Fibroblast of lung (primary cell): Measurements from ENCODE around the gene XKR7. TPM values are rescaled to one million over a fixed set of nuclear protein-coding genes. Genes with fewer than 3 reads are reported as not detected.

Source experiments
- DNase-seq, 2 donors: peaks; one replicate each; pipeline versions ENCODE4 v3.0.0 to v3.0.0-alpha.2; 2010; ENCODE audit warnings: low read depth in 2 of 2
- H2AFZ ChIP-seq: 2 replicates; pipeline ENCODE4 v1.5.1; 2012; ENCODE audit warnings: low read length, control low read depth, inconsistent platforms
- H3K27ac ChIP-seq: 2 replicates; pipeline ENCODE4 v1.5.1; 2011; ENCODE audit warnings: low read length, control low read depth; ENCODE audit not compliant: insufficient read depth
- H3K27me3 ChIP-seq: 2 replicates; pipeline ENCODE4 v1.5.1; 2011; ENCODE audit warnings: mild to moderate bottlenecking, low read length; ENCODE audit not compliant: control insufficient read depth, insufficient read depth
- H3K36me3 ChIP-seq: 2 replicates; pipeline ENCODE4 v1.5.1; 2011; ENCODE audit warnings: low read length; ENCODE audit not compliant: control insufficient read depth, insufficient read depth
- H3K4me1 ChIP-seq: 2 replicates; pipeline ENCODE4 v1.5.1; 2011; ENCODE audit warnings: low read length; ENCODE audit not compliant: control insufficient read depth, insufficient read depth; ENCODE audit errors: extremely low read depth
- H3K4me2 ChIP-seq: 2 replicates; pipeline ENCODE4 v1.5.1; 2011; ENCODE audit warnings: low read length, control low read depth; ENCODE audit not compliant: insufficient read depth; ENCODE audit errors: extremely low read depth
- H3K4me3 ChIP-seq, 4 experiments: fragments of 200-600 bp in 1 of 4; sonication (generic) in 1 of 4; replicated peaks in 1 of 4; 2 replicates each; pipeline ENCODE4 v1.5.1; 2011 to 2016; ENCODE audit warnings: low read length in 4 of 4, low read depth in 3 of 4, mild to moderate bottlenecking in 3 of 4, control low read depth in 2 of 4, inconsistent platforms in 1 of 4, mixed read lengths in 1 of 4; ENCODE audit not compliant: insufficient read depth in 1 of 4; ENCODE audit errors: control extremely low read depth in 1 of 4
- H3K79me2 ChIP-seq: 2 replicates; pipeline ENCODE4 v1.5.1; 2012; ENCODE audit warnings: mild to moderate bottlenecking, low read length, inconsistent platforms; ENCODE audit not compliant: control insufficient read depth, insufficient read depth
- H3K9ac ChIP-seq: 2 replicates; pipeline ENCODE4 v1.5.1; 2011; ENCODE audit warnings: mild to moderate bottlenecking, low read length, control low read depth; ENCODE audit not compliant: insufficient read depth
- H3K9me3 ChIP-seq: 2 replicates; pipeline ENCODE4 v1.5.1; 2012; ENCODE audit warnings: low read depth, low read length; ENCODE audit not compliant: control insufficient read depth, insufficient read depth
- H4K20me1 ChIP-seq: 2 replicates; pipeline ENCODE4 v1.5.1; 2011; ENCODE audit warnings: low read length; ENCODE audit not compliant: control insufficient read depth, insufficient read depth; ENCODE audit errors: extremely low read depth
- EZH2 ChIP-seq: IDR thresholded peaks from 2 replicates; pipeline ENCODE4 v1.5.1; 2012; ENCODE audit warnings: low read length, control low read depth, mild to moderate bottlenecking; ENCODE audit errors: missing control alignments
- polyA plus RNA-seq, 2 donors: library from polyadenylated mRNA; depleted of rRNA in 1 of 2; stranded (reverse) in 1 of 2; unstranded in 1 of 2; fragments of >200 nt; gene quantifications; 2 replicates each; pipeline ENCODE4 v1.2.1, GENCODE V29; 2011 to 2012; ENCODE audit warnings: missing spikeins in 1 of 2
- total RNA-seq: library from RNA; depleted of rRNA; stranded (reverse); fragments of >200 nt; gene quantifications from 2 replicates; pipeline ENCODE4 v1.2.1, GENCODE V29; 2014
- TF ChIP-seq, protein P1 (sequence below), 2 donors: IDR thresholded peaks in 1 of 2; conservative IDR thresholded peaks in 1 of 2; 1 replicate in 1 of 2; 2 replicates in 1 of 2; pipeline ENCODE4 v1.5.1; 2011 to 2012; ENCODE audit warnings: low read length in 2 of 2, control low read depth in 1 of 2, inconsistent platforms in 1 of 2, low read depth in 1 of 2, mild to moderate bottlenecking in 1 of 2

Gene XKR7
- total and polyA plus RNA-seq, 2 donors (not counting 1 experiment from before 2014, with no cell fraction given) = not detected

DNA sequence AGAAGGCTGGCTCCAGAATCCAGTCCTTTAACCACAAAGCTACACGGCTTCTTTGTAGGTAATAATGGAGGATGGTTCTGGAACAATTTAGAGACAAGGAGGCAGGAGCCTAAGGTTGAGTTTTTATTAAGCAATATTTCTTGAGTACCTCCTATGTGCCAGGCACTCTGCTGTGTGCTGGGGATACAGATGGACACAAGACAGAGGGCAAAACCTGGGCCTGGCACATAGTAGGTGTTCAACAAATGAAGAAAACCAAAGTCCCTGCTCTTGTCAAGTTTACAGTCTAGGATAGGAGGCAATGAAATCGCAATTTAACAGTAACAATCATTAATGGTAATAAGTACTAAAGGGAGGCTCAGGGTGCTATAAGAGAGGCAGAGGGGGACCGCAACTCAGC lies 59.7 kb downstream of the XKR7 start:
- no peak for DNase-seq
- H3K27me3 ChIP-seq = peaks cover 12% of the 10 kb centered on the region

DNA sequence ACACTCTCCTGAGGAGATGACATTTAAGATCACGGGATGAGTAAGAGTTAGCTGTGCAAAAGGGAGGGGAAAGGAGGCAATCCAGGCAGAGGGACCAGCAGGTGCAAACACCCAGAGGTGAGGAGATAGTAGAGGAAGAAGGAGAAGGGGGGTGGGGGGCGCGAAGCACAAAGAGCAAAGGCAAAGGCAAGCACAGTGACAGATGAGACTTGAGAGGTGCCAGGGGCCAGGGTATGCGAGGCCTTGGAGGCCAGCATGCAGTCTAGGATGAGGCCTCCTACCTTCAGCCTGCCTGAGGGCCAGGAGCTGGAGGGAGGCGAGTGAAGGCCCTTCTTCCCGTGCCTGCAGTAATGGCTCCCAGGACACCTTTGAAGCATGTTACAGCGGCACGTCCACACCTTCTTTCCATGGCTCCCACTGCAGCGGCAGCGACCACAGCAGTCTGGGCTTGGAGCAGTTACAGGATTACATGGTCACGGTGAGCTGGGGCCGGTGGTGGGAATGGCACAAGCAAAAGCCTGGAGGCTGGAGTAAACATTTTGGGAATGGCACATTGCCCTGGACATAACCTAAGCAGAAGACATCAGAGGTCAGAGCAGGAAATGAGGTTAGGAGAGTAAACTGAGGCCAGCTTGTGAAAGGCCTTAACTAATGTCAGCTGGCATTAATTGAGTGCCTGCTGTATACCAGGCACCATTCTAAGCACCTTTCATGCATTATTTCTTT lies 60.9 kb downstream of the XKR7 start:
- H2AFZ ChIP-seq = no peak overlapping the region
- H3K9ac ChIP-seq = no peak overlapping the region
- no peaks in the 10 kb centered on the region for H4K20me1 ChIP-seq
- no peaks in the 10 kb centered on the region for H3K36me3 ChIP-seq
- H3K27ac ChIP-seq = no peak overlapping the region
- peak in 1 of 2 donors; percentile 13 for DNase-seq
- no peaks in the 10 kb centered on the region for H3K79me2 ChIP-seq
- H3K27me3 ChIP-seq = peaks cover 19% of the 10 kb centered on the region
- no peaks in the 10 kb centered on the region for H3K4me1 ChIP-seq
- TF ChIP-seq EZH2 = no peak
- TF ChIP-seq, protein P1, sequence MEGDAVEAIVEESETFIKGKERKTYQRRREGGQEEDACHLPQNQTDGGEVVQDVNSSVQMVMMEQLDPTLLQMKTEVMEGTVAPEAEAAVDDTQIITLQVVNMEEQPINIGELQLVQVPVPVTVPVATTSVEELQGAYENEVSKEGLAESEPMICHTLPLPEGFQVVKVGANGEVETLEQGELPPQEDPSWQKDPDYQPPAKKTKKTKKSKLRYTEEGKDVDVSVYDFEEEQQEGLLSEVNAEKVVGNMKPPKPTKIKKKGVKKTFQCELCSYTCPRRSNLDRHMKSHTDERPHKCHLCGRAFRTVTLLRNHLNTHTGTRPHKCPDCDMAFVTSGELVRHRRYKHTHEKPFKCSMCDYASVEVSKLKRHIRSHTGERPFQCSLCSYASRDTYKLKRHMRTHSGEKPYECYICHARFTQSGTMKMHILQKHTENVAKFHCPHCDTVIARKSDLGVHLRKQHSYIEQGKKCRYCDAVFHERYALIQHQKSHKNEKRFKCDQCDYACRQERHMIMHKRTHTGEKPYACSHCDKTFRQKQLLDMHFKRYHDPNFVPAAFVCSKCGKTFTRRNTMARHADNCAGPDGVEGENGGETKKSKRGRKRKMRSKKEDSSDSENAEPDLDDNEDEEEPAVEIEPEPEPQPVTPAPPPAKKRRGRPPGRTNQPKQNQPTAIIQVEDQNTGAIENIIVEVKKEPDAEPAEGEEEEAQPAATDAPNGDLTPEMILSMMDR (conservative IDR thresholded peaks at IDR 0.05 in 1 of 2, IDR thresholded peaks at IDR 0.05 in 1 of 2; ENCODE audit: low read depth in 1 of 2, low read length in 2 of 2) = no peak
- no peak overlapping the region for H3K4me3 ChIP-seq
- H3K4me2 ChIP-seq = no peak overlapping the region
- no peaks in the 10 kb centered on the region for H3K9me3 ChIP-seq

More for the DNA sequence above, 59.7 kb downstream of the XKR7 start:
- no peaks in the 10 kb centered on the region for H3K79me2 ChIP-seq
- no peak overlapping the region for H3K4me2 ChIP-seq
- no peaks in the 10 kb centered on the region for H3K9me3 ChIP-seq
- H3K4me3 ChIP-seq = no peak overlapping the region
- H2AFZ ChIP-seq = no peak overlapping the region
- TF ChIP-seq, protein P1 (conservative IDR thresholded peaks at IDR 0.05 in 1 of 2, IDR thresholded peaks at IDR 0.05 in 1 of 2; ENCODE audit: low read depth in 1 of 2, low read length in 2 of 2) = no peak
- TF ChIP-seq EZH2 = no peak
- H4K20me1 ChIP-seq = no peaks in the 10 kb centered on the region
- no peaks in the 10 kb centered on the region for H3K4me1 ChIP-seq
- no peak overlapping the region for H3K27ac ChIP-seq
- no peak overlapping the region for H3K9ac ChIP-seq
- no peaks in the 10 kb centered on the region for H3K36me3 ChIP-seq

DNA sequence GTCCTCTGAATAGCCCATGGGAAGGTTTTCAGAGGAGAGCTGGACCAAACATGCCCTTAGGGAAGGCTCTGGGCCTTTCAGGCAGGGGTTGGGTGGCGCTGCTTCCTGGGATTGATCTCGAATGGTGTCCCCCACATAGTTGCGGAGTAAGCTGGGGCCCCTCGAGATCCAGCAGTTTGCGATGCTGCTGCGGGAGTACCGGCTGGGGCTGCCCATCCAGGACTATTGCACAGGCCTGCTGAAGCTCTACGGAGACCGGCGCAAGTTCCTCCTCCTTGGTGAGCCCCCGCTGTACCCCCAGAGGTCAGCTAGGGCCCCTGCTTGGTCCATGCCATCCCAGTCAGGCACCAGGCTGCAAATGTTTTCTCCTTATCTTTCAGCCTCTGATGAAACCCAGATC lies 61.6 kb downstream of the XKR7 start:
- TF ChIP-seq, protein P1 (conservative IDR thresholded peaks at IDR 0.05 in 1 of 2, IDR thresholded peaks at IDR 0.05 in 1 of 2; ENCODE audit: low read depth in 1 of 2, low read length in 2 of 2) = no peak
- no peak for TF ChIP-seq EZH2
- no peaks in the 10 kb centered on the region for H3K79me2 ChIP-seq
- no peaks in the 10 kb centered on the region for H3K4me1 ChIP-seq
- no peak overlapping the region for H3K27ac ChIP-seq
- DNase-seq = no peak
- H3K9me3 ChIP-seq = no peaks in the 10 kb centered on the region
- H4K20me1 ChIP-seq = no peaks in the 10 kb centered on the region
- H3K4me2 ChIP-seq = no peak overlapping the region
- peaks cover 25% of the 10 kb centered on the region for H3K27me3 ChIP-seq
- no peak overlapping the region for H3K9ac ChIP-seq
- H3K36me3 ChIP-seq = no peaks in the 10 kb centered on the region
- no peak overlapping the region for H3K4me3 ChIP-seq
- H2AFZ ChIP-seq = no peak overlapping the region
